Measurements from ENCODE around the gene TMPRSS5.

TMPRSS5 gene

GRCh38 chr11:113697756-113698407 is 8.2 kb downstream of the TMPRSS5 start:
- Histone ChIP-seq H3K4me3 (ENCODE audit: extremely low read depth, insufficient read depth, low read length, poor library complexity, severe bottlenecking) (no peak overlapping the region), H3K4me1 (ENCODE audit: control insufficient read depth, insufficient read depth, low read length, poor library complexity, severe bottlenecking) (no peaks in the 10 kb centered on the region), H3K9me3 (ENCODE audit: control insufficient read depth, low read length) (no peaks in the 10 kb centered on the region), H3K36me3 (ENCODE audit: control insufficient read depth, insufficient read depth, low read length) (peaks cover 4% of the 10 kb centered on the region), H3K27ac (ENCODE audit: low read depth, low read length, severe bottlenecking) (no peak overlapping the region)
- 57 to 81% methylated on average over 2 of the region's 7 CpGs for WGBS, 2 experiments (ENCODE audit: insufficient coverage in 2 of 2)

DNA sequence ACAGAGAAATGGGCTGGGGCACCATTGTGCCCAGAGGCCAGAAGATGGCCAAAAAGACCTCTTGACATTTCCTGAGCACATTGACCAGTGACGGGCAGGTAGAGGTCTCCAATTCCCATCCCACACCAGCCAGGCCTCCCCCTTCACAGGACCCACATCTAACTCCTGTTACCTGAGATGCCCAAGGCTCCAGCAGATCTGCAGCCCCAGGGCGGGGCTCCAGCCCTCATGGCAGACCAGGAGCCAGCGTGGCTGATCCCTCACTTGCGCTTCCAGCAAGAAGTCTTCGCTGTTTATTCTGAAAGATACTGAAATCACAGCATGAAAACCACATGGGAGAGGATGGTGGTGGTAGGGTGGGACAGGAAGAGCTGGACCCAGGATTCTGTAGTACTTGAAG is 9.0 kb downstream of the TMPRSS5 start:
- Histone ChIP-seq H3K27ac (ENCODE audit: low read depth, low read length, severe bottlenecking) (no peak overlapping the region), H3K9me3 (ENCODE audit: control insufficient read depth, low read length) (no peaks in the 10 kb centered on the region), H3K4me1 (ENCODE audit: control insufficient read depth, insufficient read depth, low read length, poor library complexity, severe bottlenecking) (no peaks in the 10 kb centered on the region), H3K4me3 (ENCODE audit: extremely low read depth, insufficient read depth, low read length, poor library complexity, severe bottlenecking) (no peak overlapping the region), H3K36me3 (ENCODE audit: control insufficient read depth, insufficient read depth, low read length) (peaks cover 4% of the 10 kb centered on the region)
- WGBS, 2 experiments (ENCODE audit: insufficient coverage in 2 of 2) = 96% methylated on average over 4 to 5 of the region's 5 CpGs

DNA sequence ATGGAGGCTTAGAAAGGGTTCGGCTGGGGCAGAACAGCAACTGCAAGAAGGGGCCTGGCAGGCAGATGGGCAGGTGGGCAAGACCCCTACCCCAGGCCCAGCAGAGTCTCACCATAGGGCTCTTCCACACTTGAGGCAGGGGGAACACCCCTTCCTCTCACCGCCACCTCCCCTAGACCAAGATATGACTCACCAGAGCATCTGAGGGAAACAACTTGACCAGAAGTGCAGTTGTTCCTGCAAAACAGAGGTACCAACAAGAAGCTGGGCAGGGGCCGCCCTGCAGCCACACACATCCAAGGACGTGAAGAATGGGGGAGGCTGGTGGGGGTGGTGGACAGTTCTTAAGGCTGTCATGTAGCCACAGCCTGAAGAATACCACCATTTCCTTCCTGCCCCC is 10.9 kb downstream of the TMPRSS5 start:
- Histone ChIP-seq H3K4me1 (ENCODE audit: control insufficient read depth, insufficient read depth, low read length, poor library complexity, severe bottlenecking) (peaks cover 4% of the 10 kb centered on the region), H3K9me3 (ENCODE audit: control insufficient read depth, low read length) (no peaks in the 10 kb centered on the region), H3K4me3 (ENCODE audit: extremely low read depth, insufficient read depth, low read length, poor library complexity, severe bottlenecking) (no peak overlapping the region), H3K36me3 (ENCODE audit: control insufficient read depth, insufficient read depth, low read length) (peaks cover 4% of the 10 kb centered on the region), H3K27ac (ENCODE audit: low read depth, low read length, severe bottlenecking) (no peak overlapping the region)
- WGBS, 2 experiments (ENCODE audit: insufficient coverage in 2 of 2) = 80 to 90% methylated on average over 1 to 2 of the region's 4 CpGs

GRCh38 chr11:113694390-113694789 is 11.7 kb downstream of the TMPRSS5 start:
- Histone ChIP-seq H3K4me1 (ENCODE audit: control insufficient read depth, insufficient read depth, low read length, poor library complexity, severe bottlenecking) (peaks cover 6% of the 10 kb centered on the region), H3K27ac (ENCODE audit: low read depth, low read length, severe bottlenecking) (no peak overlapping the region), H3K4me3 (ENCODE audit: extremely low read depth, insufficient read depth, low read length, poor library complexity, severe bottlenecking) (no peak overlapping the region), H3K36me3 (ENCODE audit: control insufficient read depth, insufficient read depth, low read length) (peaks cover 4% of the 10 kb centered on the region), H3K9me3 (ENCODE audit: control insufficient read depth, low read length) (no peaks in the 10 kb centered on the region)
- 87 to 98% methylated on average over 6 to 11 of the region's 12 CpGs for WGBS, 2 experiments (ENCODE audit: insufficient coverage in 2 of 2)

DNA sequence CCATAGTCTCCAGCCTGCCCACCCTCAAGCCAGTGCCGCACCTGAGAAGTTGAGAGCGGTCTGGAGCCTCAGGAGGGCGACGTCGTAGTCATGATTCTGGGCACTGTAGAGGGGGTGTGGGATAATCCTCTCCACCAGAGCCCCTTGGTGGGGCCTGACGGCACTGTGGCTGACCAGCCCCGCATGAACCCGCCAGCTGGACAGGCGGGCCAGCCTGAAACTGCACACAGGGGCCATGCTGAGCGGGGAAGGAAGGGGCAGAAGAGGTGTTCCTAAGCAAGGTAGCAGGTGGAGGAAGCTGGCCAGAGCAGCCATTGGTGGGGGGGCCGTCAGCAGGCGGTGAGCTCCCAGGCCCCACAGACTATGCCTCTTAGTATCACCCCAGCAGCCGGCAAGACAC is 13.1 kb downstream of the TMPRSS5 start:
- peaks cover 4% of the 10 kb centered on the region for H3K36me3 ChIP-seq (ENCODE audit: control insufficient read depth, insufficient read depth, low read length)
- H3K27ac ChIP-seq (ENCODE audit: low read depth, low read length, severe bottlenecking) = no peak overlapping the region
- H3K4me3 ChIP-seq (ENCODE audit: extremely low read depth, insufficient read depth, low read length, poor library complexity, severe bottlenecking) = no peak overlapping the region
- H3K9me3 ChIP-seq (ENCODE audit: control insufficient read depth, low read length) = no peaks in the 10 kb centered on the region
- 96 to 100% methylated on average over 1 to 5 of the region's 13 CpGs for WGBS, 2 experiments (ENCODE audit: insufficient coverage in 2 of 2)
- peaks cover 6% of the 10 kb centered on the region for H3K4me1 ChIP-seq (ENCODE audit: control insufficient read depth, insufficient read depth, low read length, poor library complexity, severe bottlenecking)

- WGBS, 2 experiments (ENCODE audit: insufficient coverage in 2 of 2) = 69 to 72% methylated on average over 9 to 12 of the region's 15 CpGs
- Histone ChIP-seq H3K36me3 (ENCODE audit: control insufficient read depth, insufficient read depth, low read length) (no peaks in the 10 kb centered on the region), H3K9me3 (ENCODE audit: control insufficient read depth, low read length) (no peaks in the 10 kb centered on the region), H3K4me3 (ENCODE audit: extremely low read depth, insufficient read depth, low read length, poor library complexity, severe bottlenecking) (no peak overlapping the region), H3K4me1 (ENCODE audit: control insufficient read depth, insufficient read depth, low read length, poor library complexity, severe bottlenecking) (peaks cover 6% of the 10 kb centered on the region), H3K27ac (ENCODE audit: low read depth, low read length, severe bottlenecking) (peak overlapping the region; percentile 67)
Observed at GRCh38 chr11:113690619-113691569, 15.2 kb downstream of the TMPRSS5 start.

GRCh38 chr11:113689768-113690618 is 16.1 kb downstream of the TMPRSS5 start:
- Histone ChIP-seq H3K36me3 (ENCODE audit: control insufficient read depth, insufficient read depth, low read length) (no peaks in the 10 kb centered on the region), H3K27ac (ENCODE audit: low read depth, low read length, severe bottlenecking) (peak overlapping the region; percentile 67), H3K4me1 (ENCODE audit: control insufficient read depth, insufficient read depth, low read length, poor library complexity, severe bottlenecking) (peaks cover 6% of the 10 kb centered on the region), H3K4me3 (ENCODE audit: extremely low read depth, insufficient read depth, low read length, poor library complexity, severe bottlenecking) (no peak overlapping the region), H3K9me3 (ENCODE audit: control insufficient read depth, low read length) (no peaks in the 10 kb centered on the region)
- 91 to 94% methylated on average over 15 to 18 of the region's 19 CpGs for WGBS, 2 experiments (ENCODE audit: insufficient coverage in 2 of 2)

- Histone ChIP-seq H3K9me3 (ENCODE audit: control insufficient read depth, low read length) (no peaks in the 10 kb centered on the region), H3K36me3 (ENCODE audit: control insufficient read depth, insufficient read depth, low read length) (no peaks in the 10 kb centered on the region), H3K4me3 (ENCODE audit: extremely low read depth, insufficient read depth, low read length, poor library complexity, severe bottlenecking) (no peak overlapping the region), H3K27ac (ENCODE audit: low read depth, low read length, severe bottlenecking) (no peak overlapping the region), H3K4me1 (ENCODE audit: control insufficient read depth, insufficient read depth, low read length, poor library complexity, severe bottlenecking) (peaks cover 6% of the 10 kb centered on the region)
- WGBS, 2 experiments (ENCODE audit: insufficient coverage in 2 of 2) = 83 to 100% methylated on average over 2 of the region's 2 CpGs
Observed at GRCh38 chr11:113685654-113686359, 20.3 kb downstream of the TMPRSS5 start.

DNA sequence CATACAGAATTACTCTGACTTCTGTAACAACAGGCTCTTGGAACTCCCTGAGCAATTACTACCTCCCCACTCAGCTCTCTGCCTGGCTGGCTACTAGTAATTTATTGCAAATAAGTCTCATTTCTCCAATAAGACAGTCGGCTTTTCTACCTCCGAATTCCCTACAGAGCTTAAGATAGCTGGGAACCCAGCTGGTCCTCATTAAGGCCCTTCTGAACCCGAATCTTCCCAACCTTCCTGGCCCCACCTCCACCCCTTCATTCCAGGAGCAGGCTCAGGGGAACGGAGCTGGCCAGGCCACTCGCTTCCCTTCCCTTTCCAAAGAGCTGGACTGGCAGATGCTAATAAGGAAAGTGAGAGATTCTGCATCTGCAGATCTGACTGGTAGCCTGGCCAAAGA is 21.6 kb downstream of the TMPRSS5 start:
- H3K27ac ChIP-seq (ENCODE audit: low read depth, low read length, severe bottlenecking) = no peak overlapping the region
- H3K9me3 ChIP-seq (ENCODE audit: control insufficient read depth, low read length) = no peaks in the 10 kb centered on the region
- no peak overlapping the region for H3K4me3 ChIP-seq (ENCODE audit: extremely low read depth, insufficient read depth, low read length, poor library complexity, severe bottlenecking)
- no peaks in the 10 kb centered on the region for H3K36me3 ChIP-seq (ENCODE audit: control insufficient read depth, insufficient read depth, low read length)
- 60 to 83% methylated on average over 2 to 3 of the region's 5 CpGs for WGBS, 2 experiments (ENCODE audit: insufficient coverage in 2 of 2)
- H3K4me1 ChIP-seq (ENCODE audit: control insufficient read depth, insufficient read depth, low read length, poor library complexity, severe bottlenecking) = no peaks in the 10 kb centered on the region

GRCh38 chr11:113683481-113684046 is 22.5 kb downstream of the TMPRSS5 start:
- Histone ChIP-seq H3K36me3 (ENCODE audit: control insufficient read depth, insufficient read depth, low read length) (no peaks in the 10 kb centered on the region), H3K9me3 (ENCODE audit: control insufficient read depth, low read length) (no peaks in the 10 kb centered on the region), H3K27ac (ENCODE audit: low read depth, low read length, severe bottlenecking) (no peak overlapping the region), H3K4me1 (ENCODE audit: control insufficient read depth, insufficient read depth, low read length, poor library complexity, severe bottlenecking) (no peaks in the 10 kb centered on the region), H3K4me3 (ENCODE audit: extremely low read depth, insufficient read depth, low read length, poor library complexity, severe bottlenecking) (no peak overlapping the region)
- 93 to 94% methylated on average over 3 to 5 of the region's 6 CpGs for WGBS, 2 experiments (ENCODE audit: insufficient coverage in 2 of 2)
